GM12872 (cell line): ENCODE data around the gene SLC6A6.

Experiments used
- CTCF ChIP-seq: IDR thresholded peaks from 3 replicates; pipeline ENCODE4 v1.5.1; 2011; ENCODE audit warnings: low read depth, mild to moderate bottlenecking, low read length, moderate library complexity; ENCODE audit not compliant: insufficient read depth

Gene SLC6A6

GRCh38 chr3:14441920-14442300 is 39.5 kb downstream of the SLC6A6 start:
- no peak for TF ChIP-seq CTCF

GRCh38 chr3:14444380-14444779 is 42.0 kb downstream of the SLC6A6 start:
- no peak for TF ChIP-seq CTCF

GRCh38 chr3:14445773-14446172 is 43.4 kb downstream of the SLC6A6 start:
- TF ChIP-seq CTCF: no peak

- no peak for TF ChIP-seq CTCF
Measured at GRCh38 chr3:14446988-14447570, 44.7 kb downstream of the SLC6A6 start.

- TF ChIP-seq CTCF: no peak
Measured at GRCh38 chr3:14448063-14448462, 45.7 kb downstream of the SLC6A6 start.

GRCh38 chr3:14448756-14449727 is 46.6 kb downstream of the SLC6A6 start:
- TF ChIP-seq CTCF: no peak

- TF ChIP-seq CTCF: no peak
Measured at GRCh38 chr3:14450506-14450905, 48.1 kb downstream of the SLC6A6 start.
